Common myeloid progenitor, CD34-positive (primary cell): ENCODE data around the gene TFB1M.

Experiments
- CTCF ChIA-PET: fragments of 350-600 bp; sonication (Branson Sonifier 250); formaldehyde crosslinking; loops from one replicate; lab custom pipeline; 2021; ENCODE audit warnings: antibody characterized with exemption; lab: Charles Lee
- POLR2A ChIA-PET: fragments of 350-600 bp; sonication (Branson Sonifier 250); formaldehyde crosslinking; loops from one replicate; lab custom pipeline; 2021; ENCODE audit warnings: antibody characterized with exemption; lab: Charles Lee
- DNase-seq, 3 donors: peaks; one replicate each; pipeline versions ENCODE4 v3.0.0 to v3.0.0-alpha.2; 2013
- H3K27ac ChIP-seq, 2 experiments: 1 replicate in 1 of 2; 2 replicates in 1 of 2; pipeline ENCODE4 v1.7.0; 2013; ENCODE audit warnings: inconsistent platforms in 2 of 2, low read length in 2 of 2, mild to moderate bottlenecking in 2 of 2, low read depth in 1 of 2, moderate library complexity in 1 of 2; ENCODE audit not compliant: severe bottlenecking in 2 of 2, insufficient read depth in 1 of 2, poor library complexity in 1 of 2
- H3K27me3 ChIP-seq, 5 experiments: replicated peaks in 2 of 5; 1 replicate in 3 of 5; 2 replicates in 2 of 5; pipeline versions ENCODE4 v1.6.1 to v1.7.0; 2013; ENCODE audit warnings: low read length in 4 of 5, mild to moderate bottlenecking in 2 of 5, moderate library complexity in 2 of 5, inconsistent platforms in 1 of 5; ENCODE audit not compliant: insufficient read depth in 5 of 5, control insufficient read depth in 4 of 5
- H3K36me3 ChIP-seq, 4 experiments: 1 replicate in 2 of 4; 2 replicates in 2 of 4; pipeline versions ENCODE4 v1.6.1 to v1.7.0; 2013; ENCODE audit warnings: low read length in 3 of 4, control low read depth in 1 of 4, mild to moderate bottlenecking in 1 of 4; ENCODE audit not compliant: control insufficient read depth in 4 of 4, insufficient read depth in 4 of 4
- H3K4me1 ChIP-seq, 4 experiments: 1 replicate in 3 of 4; 2 replicates in 1 of 4; pipeline versions ENCODE4 v1.6.1 to v1.7.1; 2013; ENCODE audit warnings: low read length in 3 of 4, mild to moderate bottlenecking in 3 of 4, control low read depth in 1 of 4, inconsistent platforms in 1 of 4, moderate library complexity in 1 of 4; ENCODE audit not compliant: control insufficient read depth in 4 of 4, insufficient read depth in 4 of 4; ENCODE audit errors: control extremely low read depth in 1 of 4
- H3K4me3 ChIP-seq, 7 experiments: 1 replicate in 4 of 7; 2 replicates in 3 of 7; pipeline versions ENCODE4 v1.5.1 to v1.7.0; 2013; ENCODE audit warnings: mild to moderate bottlenecking in 7 of 7, low read length in 6 of 7, moderate library complexity in 6 of 7, inconsistent platforms in 2 of 7, low read depth in 2 of 7, control low read depth in 1 of 7; ENCODE audit not compliant: insufficient read depth in 4 of 7, control insufficient read depth in 1 of 7; ENCODE audit errors: extremely low read depth in 1 of 7
- H3K9me3 ChIP-seq, 5 experiments: 1 replicate in 4 of 5; 2 replicates in 1 of 5; pipeline versions ENCODE4 v1.6.1 to v1.7.1; 2013; ENCODE audit warnings: low read length in 4 of 5, mild to moderate bottlenecking in 2 of 5, inconsistent platforms in 1 of 5, low read depth in 1 of 5, moderate library complexity in 1 of 5; ENCODE audit not compliant: control insufficient read depth in 4 of 5, insufficient read depth in 2 of 5; ENCODE audit errors: control extremely low read depth in 1 of 5
- WGBS: methylation state at CpG from one replicate; pipeline ENCODE4 v1.1.5; 2013; ENCODE audit not compliant: insufficient coverage; 5-methylcytosine and 5-hydroxymethylcytosine counted together

The TFB1M gene

GRCh38 chr6:155212106-155212505 lies 102.2 kb downstream of the TFB1M start:
- Histone ChIP-seq H3K4me3 (no peak overlapping the region), H3K27ac (no peak overlapping the region), H3K4me1 (no peaks in the 10 kb centered on the region), H3K27me3 (no peaks in the 10 kb centered on the region), H3K36me3 (no peaks in the 10 kb centered on the region), H3K9me3 (no peaks in the 10 kb centered on the region)
- ChIA-PET CTCF (no interaction called here), POLR2A (no interaction called here)
- WGBS = 100% methylated on average over 1 of the region's 3 CpGs
- DNase-seq = no peak

GRCh38 chr6:155207223-155207622 lies 107.1 kb downstream of the TFB1M start:
- WGBS = 97% methylated on average over 5 of the region's 5 CpGs
- Histone ChIP-seq H3K36me3 (no peaks in the 10 kb centered on the region), H3K27me3 (no peaks in the 10 kb centered on the region), H3K4me3 (no peak overlapping the region), H3K27ac (no peak overlapping the region), H3K9me3 (no peaks in the 10 kb centered on the region), H3K4me1 (peaks cover 0 to 2% (median 0%) of the 10 kb centered on the region in 4 experiments)
- DNase-seq = no peak
- ChIA-PET CTCF (interaction anchor here (0.6 kb wide), 1 partner anchor 36 kb away, joined by 3 read pairs; no protein-coding TSS in a partner anchor), POLR2A (no interaction called here)
